HK-2 (cell line): ENCODE results near the gene ZNF3.

Experiments
- DNase-seq: peaks from one replicate; pipeline ENCODE4 v3.0.0-alpha.2; 2018; ENCODE audit not compliant: unreplicated experiment

The ZNF3 gene

DNA sequence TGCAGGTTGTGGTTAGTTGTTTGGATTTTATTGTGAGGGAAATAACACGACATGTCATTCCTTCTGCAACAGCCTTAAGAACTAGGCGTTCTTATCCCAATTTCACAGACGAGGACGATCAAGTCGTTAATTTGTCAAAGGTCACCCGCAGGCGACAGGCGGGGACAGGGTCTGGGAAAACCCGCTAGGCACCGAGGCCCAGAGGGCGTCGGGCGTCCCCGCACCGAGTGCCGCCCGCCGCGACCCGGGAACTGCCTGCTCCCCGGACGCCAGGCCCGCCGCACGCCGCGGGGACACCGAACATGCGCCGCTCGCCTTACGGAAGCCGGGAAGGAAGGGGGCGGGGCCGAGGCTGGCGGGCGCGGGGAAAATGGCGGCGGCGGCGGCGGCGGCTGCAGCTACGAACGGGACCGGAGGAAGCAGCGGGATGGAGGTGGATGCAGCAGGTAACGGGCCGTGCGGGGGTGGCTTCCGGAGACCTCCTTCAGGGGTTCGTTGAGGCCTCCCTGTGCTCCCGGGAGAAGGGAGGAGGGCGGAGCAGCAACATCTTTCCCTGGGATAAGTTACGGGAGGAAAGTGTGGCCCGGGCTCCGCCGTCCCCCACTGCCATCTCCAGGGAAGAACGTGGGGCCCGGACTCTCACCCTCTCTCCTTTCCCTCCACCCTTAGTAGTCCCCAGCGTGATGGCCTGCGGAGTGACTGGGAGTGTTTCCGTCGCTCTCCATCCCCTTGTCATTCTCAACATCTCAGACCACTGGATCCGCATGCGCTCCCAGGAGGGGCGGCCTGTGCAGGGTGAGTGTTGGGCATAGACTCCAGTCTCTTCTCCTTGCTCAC is 7.3 kb upstream of the ZNF3 start, which contains the start of gene COPS6:
Gene COPS6 (plus strand): TSS at position 349 of the 837 bp plus-strand sequence. CDS start 22 bp downstream, at position 371.
- DNase-seq, result peak; percentile 74

DNA sequence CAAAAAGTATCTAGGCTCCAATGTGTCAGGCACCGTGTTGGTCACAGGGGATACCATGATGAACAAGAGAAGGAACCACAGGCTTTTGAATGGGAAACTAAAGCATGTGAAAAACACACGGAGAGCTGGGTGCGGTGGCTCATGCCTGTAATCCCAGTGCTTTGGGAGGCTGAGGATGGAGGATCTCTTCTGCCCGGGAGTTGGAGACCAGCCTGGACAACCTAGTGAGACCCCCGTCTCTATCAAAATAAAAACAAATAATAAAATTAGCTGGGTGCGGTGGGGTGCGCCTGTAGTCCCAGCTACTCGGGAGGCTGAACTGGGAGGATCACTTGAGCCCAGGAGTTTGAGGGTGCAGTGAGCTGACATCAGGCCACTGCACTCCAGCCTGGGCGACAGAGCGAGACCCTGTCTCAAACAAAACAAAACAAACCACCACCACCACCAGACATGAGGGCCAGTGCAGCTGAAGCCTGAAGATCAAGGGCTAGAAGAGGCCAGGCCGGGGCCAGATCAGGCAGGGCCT is 6.6 kb upstream of the ZNF3 start:
- no peak for DNase-seq

DNA sequence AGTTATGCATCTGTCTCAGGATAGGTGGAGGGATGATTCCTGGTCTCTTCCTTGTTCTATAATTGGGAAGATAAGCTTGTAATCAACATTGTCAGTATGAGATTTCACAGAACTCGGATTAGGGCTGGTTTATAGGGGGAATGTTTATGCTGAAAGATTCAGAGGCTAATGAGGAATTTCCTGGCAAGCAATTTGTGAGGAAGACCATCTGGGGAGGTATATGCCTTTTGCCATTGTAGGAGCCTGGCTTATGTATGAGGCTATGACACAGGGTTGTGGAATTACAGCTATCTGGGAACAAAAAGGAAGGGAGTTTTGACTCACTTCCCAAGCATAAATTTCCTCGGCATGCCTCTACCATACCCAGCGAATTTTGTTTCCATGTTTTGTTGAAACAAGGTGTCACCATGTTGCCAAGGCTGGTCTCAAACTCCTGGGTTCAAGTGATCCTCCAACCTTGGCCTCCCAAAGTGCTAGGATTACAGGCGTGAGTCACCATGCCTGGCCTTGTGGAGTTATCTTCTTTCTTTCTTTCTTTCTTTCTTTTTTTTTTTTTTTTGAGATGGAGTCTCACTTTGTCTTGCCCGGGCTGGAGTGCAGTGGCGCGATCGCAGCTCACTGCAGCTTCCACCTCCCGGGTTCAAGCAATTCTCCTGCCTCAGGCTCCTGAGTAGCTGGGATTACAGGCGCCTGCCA is 5.7 kb upstream of the ZNF3 start:
- DNase-seq, result no peak

DNA sequence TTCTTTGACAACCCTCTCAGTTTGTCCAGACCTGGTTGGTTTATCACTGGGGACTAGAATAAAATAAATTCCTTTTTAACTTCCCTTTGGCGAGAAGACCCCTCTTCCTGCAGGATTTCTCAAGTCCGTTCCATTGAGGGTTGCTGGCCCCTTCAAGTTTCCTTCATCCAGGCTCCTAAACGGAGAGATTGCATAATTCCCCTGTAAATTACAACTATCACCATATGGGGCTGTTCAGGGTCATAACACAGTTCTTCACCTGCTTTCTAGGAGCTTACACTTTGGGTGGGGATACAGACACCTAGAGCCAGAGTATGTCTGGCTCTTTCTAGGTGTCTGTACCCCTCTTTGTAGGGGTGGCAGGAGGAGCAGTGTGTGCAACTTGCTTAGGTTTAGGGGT is 4.0 kb upstream of the ZNF3 start:
- DNase-seq, result no peak

DNA sequence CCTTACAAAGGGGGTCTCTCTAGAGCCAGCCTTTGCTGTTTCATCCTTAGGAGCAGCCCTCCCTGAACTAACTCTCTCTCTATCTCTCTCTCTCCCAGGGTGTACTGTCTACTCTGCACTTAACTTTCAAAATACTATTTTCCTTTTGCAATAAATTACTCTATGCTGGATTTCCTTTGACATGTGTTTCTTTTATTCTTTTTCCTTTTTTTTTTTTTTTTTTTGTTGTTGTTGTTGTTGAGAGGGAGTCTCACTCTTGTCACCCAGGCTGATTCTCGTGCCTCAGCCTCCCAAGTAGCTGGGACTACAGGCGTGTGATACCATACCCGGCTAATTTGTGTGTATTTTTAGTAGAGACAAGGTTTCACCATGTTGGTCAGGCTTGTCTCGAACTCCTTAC is 1.5 kb upstream of the ZNF3 start:
- DNase-seq, result no peak

DNA sequence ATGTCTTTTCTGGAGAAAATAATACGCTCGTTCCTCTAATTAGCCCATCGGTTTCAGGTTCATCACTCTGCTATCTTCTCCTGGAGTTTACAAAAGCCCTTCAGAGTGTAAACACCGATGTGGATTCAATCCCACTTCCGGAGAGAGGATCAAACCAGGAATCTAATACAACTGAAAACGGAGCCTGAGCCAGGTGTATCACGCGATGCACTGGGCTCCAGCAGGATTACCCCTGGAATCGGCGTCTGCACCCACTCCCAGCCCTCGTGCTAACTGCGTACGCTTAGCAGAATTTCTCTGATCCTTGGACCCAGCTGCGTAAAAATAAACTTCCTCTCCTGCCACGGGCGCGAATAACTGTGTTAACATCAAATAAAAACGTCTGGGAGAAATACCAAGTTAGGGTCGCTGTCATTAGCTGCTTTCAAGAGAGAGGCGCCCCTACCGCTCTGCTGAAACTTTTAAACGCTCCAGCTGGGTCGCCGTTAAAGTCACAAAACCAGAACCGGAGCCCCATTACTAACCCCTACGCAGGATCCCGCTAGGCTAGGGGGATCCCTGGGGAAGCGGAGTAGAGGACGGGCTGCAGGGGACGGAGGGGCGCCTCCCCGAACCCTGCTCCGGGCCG is 502 bp downstream of the ZNF3 start:
- DNase-seq, result no peak

DNA sequence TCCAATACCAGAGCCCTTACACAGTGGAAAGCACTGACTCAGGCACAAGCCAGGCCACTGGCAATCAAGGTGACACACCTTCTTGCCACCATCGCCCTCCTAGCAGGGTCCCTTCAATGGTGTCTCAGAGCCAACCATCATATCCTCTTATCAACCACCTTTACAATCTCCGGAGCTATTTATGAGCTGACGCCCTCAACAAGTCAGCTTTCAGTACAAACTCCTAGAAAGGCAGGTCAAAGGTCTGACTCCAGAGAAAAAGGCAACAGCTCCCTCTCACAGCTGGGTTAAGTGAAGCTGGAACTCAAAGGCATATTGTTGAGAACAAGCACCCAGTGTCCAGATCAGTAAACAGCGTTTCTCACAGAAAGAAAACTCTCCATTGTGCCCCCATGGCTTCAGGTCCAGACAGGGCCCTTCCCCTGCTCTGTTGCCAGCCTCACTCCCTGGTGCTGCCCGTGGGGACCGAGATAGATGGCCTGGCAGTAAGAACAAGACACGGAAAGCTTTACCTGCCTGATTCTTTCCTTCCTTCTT is 2.4 kb downstream of the ZNF3 start:
- no peak for DNase-seq

DNA sequence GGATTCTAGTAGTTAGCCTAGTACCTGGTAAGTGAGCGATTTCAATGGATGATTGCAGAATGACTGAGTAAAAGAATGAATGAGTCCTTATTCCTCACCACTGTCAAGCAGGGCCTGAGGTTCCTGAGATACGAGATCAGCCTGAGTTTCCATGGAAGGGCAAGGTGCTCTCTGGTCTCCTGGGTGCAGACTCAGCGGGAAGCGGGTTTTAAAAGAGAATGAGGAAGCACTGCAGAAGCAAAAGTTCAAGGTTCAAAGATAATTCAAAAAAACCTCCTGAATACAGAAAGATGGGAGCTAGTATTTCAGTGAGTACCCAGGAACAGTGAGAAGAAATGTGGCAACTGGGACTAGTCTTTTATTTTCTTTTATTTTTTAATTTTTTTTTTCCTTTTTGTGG is 4.3 kb downstream of the ZNF3 start:
- no peak for DNase-seq

DNA sequence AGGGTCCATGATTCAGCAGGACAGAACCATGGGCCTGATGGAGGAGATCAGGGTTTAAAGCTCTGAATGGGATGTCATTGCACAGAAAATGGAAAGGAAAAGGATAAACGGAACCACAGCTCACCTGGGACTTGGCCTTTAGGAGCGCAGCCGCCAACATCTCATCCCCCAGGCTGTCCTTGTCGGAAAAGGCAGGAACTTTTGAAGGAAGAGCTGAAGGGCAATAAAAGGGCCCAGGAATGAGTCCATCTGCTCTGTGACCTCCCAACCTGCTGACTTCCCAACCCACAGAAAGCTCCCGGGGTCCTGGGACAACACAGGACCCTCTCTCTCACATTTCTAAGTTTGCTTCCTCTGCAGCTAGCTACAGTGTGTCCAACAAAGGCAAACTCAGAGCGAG is 6.1 kb downstream of the ZNF3 start:
- DNase-seq, result no peak

DNA sequence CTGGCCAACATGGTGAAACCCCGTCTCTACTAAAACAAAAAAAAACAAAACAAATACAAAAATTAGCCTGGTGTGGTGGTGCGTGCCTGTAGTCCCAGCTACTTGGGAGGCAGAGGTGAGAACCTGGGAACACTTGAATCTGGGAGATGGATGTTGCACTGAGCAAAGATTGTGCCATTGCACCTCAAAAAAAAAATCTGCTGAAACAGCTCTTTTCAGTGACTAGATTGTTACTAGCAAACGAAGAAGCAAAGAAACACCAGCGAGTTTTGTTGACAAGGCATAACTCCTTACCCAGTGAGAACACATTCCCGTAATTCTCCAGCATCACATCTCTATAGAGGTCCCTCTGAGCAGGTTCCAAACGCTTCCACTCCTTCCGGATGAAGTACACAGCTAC is 6.7 kb downstream of the ZNF3 start:
- no peak for DNase-seq

DNA sequence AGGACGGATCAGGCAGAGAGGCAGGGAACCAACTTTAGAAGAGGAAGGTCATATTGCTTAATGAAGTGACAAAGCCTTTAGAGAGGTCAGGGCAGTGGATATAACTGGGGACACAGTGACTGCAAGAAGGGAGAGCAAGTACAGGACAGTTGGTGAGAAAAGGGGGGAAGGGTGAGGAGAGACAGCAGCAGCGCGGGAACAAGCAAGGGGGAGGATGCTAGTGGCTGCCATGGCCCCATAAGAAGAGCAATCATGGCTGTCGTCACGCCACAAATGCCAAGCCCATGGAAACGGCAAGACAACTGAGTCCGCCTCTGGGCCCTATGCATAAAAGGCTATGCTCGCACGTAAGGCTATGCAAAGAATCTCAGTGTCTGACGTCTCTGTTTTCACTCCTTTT is 9.1 kb downstream of the ZNF3 start:
- DNase-seq, result no peak

DNA sequence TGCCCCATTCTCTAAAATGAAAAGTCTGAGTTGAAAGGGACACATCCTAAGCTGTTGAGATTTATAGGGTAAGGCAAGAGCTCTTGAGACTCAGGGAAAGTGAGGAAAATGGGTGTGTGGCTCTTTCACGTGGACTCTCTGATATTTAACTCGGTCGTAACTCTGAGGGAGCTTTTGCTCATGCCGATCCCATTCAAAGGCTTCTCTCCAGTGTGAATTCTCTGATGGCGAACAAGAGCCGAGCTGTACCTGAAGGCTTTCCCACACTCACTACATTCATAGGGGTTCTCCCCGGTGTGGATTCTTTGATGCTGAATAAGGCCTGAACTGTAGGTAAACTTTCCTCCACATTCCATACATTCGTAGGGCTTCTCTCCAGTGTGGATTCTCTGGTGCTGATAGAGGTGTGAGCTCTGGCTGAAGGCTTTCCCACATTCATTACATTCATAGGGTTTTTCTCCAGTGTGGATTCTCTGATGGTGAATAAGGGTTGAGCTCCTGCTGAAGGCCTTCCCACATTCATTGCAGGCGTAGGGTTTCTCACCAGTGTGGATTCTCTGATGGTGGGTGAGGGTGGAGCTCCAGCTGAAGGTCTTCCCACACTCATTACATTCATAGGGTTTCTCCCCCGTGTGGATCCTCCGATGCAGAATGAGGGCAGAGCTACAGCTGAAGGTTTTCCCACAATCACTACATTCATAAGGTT is 10.4 kb downstream of the ZNF3 start:
- no peak for DNase-seq

DNA sequence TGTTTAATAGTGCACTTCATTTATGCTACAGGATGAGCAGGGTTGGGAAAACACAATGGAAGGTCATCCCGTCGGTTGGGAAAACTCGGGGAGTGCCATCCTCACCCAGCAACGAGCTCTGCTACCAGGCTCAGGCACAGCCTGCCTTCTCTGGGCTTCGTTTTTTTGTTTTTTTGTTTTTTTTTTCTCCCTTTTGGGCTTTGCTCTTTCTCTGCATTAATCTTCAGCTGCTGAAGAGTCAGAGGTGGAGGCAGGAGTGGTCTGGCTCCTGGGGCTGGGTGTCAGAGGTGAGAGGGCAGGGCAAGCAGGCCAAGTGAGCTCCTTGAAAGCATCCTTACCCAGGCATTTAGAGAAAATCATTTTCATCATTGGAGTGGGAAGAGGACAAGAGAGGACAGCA is 11.5 kb downstream of the ZNF3 start:
- DNase-seq, result no peak

DNA sequence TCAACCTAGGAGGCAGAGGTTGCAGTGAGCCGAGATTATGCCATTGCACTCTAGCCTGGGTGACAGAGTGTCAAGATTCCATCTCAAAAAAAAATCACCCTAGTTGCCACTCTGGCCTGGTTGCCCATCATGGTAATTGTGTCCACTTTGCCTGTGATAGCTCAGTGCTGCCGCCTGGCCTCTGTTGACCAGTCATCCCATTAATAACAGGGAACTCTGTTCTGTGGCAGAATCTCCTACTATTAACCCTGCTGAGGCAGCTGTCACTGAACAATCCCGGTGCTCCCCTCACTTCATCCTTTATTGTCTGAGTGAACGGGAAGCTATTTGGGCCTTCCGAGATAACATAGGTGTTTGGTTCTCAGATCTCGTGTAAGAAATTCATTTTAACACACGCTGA is 14.6 kb downstream of the ZNF3 start:
- no peak for DNase-seq

DNA sequence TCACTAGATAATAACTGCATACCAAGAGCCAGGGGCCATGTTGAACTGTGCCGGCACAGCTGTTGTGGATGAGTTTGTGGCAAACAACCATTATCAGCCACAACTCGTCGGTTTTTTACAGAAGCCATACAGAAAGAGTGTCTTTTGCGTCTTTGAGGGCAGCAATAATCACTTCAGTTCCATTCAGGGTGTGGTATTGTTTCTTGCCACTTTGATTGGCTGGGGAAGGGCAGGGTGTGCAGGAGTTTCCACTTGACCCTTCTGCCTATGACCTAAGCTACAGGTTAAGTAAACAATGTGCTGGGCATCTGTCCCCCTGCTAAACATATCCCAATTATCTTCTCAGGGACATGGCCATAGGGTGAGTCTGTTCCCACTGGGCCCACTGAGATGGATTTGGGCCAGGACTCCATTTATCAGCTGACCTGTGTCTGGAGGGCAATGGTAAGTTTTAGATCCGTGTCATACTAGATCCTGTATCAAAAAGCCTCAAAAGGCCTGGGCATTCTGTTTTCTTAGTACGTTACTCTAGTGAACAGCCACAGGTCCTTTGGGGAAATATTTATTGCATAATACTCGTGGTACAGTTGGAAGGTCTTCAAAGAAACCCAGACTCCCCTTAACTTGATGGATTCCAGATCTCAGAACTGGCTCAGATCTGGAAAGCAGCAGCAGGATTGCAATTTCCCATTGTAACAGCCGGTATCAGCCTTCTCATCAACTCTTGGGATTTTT is 15.9 kb downstream of the ZNF3 start:
- no peak for DNase-seq

DNA sequence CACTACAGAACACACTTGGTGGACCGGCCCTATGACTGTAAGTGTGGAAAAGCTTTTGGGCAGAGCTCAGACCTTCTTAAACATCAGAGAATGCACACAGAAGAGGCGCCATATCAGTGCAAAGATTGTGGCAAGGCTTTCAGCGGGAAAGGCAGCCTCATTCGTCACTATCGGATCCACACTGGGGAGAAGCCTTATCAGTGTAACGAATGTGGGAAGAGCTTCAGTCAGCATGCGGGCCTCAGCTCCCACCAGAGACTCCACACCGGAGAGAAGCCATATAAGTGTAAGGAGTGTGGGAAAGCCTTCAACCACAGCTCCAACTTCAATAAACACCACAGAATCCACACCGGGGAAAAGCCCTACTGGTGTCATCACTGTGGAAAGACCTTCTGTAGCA is 17.4 kb downstream of the ZNF3 start:
- no peak for DNase-seq

DNA sequence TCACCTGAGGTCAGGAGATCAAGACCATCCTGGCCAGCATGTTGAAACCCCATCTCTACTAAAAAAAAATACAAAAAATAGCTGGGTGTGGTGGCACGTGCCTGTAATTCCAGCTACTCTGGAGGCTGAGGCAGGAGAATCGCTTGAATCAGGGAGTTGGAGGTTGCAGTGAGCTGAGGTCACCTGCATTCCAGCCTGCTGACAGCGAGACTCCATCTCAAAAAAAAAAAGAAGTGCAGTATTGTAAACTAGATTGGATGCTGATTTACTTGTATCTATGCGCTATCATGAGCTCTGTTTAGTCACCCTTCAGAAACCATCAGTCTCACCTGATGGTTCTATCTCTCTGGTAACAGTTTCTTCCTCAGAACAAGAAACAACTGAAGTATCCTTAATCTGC is 18.1 kb downstream of the ZNF3 start:
- no peak for DNase-seq

DNA sequence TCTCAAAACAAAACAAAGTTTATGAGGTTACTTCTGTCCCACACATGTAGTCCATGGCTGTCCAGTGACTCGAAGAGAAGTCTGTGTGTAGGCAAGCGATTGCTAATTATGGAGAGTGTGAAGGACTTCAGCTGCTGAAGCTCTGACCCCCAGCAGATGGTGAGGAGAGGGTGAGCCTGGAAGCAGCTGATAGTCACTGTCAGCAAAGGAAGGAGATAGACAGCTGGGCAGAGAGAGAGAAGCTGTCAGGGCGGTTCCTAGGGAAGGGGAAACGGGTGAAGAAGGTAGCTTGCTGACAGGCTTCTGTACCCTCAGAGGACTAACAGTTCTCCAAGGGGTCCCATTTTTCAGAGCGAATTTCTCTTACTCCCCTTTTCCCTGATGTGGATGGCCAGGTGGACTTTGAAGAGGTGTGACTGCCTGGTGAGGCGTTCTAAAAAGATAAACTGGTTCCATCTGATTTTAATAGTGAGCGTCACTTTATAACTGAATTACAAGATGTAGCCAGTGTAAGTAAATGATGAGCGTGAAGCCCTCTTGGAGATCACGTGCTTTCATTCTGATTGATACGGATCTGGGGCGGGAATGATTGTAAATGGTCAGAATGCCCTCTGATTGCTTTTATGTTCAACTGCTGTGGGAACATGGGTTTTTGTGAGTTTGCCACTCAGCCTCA is 19.9 kb downstream of the ZNF3 start:
- DNase-seq, result no peak

DNA sequence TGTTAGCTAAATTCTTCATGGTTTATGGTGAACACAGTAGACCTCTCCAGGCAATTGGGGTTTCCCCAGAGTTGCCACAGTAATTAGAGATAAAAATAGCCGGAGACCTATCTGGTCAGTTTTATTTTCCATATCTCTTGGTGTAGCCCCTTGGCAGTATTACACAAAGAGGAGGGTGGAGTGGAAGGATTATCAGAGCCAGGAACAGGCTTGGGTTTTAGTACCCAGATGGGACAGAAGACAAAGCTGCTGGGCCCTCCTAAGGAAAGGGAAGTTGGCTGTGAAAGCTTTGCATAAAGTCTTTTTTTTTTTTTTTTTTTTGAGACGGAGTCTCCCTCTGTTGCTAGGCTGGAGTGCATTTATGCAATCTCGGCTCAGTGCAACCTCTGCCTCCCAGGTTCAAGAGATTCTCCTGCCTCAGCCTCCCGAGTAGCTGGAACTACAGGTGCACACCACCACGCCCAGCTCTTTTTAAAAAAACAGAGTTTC is 22.2 kb downstream of the ZNF3 start:
- DNase-seq, result no peak

DNA sequence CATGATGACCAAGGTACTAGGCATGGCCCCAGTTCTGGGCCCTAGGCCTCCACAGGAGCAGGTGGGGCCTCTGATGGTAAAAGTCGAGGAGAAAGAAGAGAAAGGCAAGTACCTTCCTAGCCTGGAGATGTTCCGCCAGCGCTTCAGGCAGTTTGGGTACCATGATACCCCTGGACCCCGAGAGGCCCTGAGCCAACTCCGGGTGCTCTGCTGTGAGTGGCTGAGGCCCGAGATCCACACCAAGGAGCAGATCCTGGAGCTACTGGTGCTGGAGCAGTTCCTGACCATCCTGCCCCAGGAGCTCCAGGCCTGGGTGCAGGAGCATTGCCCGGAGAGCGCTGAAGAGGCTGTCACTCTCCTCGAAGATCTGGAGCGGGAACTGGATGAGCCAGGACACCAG is 24.5 kb downstream of the ZNF3 start:
- DNase-seq, result no peak
